ENCODE measurements around the gene DYSF. TPM values are rescaled to one million over a fixed set of nuclear protein-coding genes. Genes with fewer than 3 reads are reported as not detected.
"Not testable (repeated sequence)": the region's sequence is repeated elsewhere in the genome, so short reads cannot be mapped to it uniquely, and the experiment has no call there.

The DYSF gene
- total RNA-seq, 1 donor from 2014 or later, result 21.8 TPM

DNA sequence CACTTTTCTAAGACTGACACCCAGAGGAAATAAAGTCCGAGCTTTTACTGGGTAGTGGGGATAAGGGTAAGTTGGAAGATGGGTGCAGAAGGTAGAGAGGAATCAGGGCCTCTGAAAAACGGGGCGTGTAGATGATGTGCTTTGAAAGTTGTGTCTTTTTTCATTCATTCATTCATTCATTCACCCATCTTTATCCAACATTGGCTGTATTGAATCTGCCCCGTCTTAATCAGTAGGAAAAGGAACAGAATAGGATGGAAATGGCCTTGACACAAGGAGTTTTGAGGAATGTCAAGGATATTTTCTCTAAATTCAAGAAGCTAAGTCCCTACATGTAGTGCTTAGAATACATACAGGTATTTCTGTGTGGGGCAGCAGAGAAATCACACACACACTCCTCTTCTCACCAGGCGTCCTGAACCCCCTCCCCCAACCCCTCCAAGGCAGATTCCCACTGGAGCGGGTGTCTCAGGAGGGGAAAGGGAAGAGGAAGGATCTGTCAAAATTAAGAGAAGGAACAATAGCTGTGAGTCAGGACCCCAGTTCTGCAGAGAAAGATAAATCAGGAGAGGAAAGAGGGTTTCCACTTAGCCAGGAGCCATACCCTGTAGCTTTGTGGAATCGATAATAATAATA is 13.9 kb downstream of the DYSF start:
- ATAC-seq, result no peak
- intact Hi-C loops (cut with DNase I), result no loop called here

DNA sequence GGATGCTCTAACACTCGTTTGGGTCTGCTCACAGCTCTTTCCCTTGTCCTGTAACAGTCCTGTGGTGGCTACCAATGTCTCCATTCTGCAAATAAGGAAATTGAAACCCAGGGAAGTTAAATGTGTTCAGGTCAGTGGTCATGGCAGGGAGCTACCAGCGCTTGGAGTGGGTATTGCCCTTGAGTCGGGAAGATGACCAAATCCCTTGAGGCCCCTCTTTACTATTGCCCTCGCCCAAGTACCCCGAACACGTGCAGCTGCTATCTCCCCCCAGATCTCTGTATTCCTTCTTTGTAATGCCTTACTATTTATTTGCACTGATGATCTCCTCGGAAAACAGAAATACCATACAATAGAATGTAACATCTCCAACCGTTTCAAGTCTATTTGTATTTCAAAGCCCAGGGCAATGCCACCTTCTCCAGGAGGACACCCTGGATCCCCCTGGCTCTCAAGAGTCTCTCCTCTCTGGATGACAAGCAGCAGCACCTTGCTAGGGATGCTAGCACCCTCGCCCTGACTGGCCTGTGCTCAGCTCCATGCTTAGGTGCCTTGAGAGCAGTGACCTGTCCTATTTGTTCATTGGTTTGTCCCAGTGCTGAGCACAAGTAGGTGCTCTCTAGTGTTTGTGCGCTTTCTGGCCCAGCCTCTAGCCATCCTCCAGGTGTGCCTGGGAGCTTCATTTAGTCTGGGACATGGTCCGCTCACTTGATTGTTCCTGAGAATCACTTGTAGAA is 15.1 kb downstream of the DYSF start:
- intact Hi-C loops (cut with DNase I), result no loop called here
- DNase-seq (ENCODE audit: low spot score) (no peak), ATAC-seq (no peak)

More for the DNA sequence above, 13.9 kb downstream of the DYSF start:
- DNase-seq (ENCODE audit: low spot score), result peak; percentile 6

DNA sequence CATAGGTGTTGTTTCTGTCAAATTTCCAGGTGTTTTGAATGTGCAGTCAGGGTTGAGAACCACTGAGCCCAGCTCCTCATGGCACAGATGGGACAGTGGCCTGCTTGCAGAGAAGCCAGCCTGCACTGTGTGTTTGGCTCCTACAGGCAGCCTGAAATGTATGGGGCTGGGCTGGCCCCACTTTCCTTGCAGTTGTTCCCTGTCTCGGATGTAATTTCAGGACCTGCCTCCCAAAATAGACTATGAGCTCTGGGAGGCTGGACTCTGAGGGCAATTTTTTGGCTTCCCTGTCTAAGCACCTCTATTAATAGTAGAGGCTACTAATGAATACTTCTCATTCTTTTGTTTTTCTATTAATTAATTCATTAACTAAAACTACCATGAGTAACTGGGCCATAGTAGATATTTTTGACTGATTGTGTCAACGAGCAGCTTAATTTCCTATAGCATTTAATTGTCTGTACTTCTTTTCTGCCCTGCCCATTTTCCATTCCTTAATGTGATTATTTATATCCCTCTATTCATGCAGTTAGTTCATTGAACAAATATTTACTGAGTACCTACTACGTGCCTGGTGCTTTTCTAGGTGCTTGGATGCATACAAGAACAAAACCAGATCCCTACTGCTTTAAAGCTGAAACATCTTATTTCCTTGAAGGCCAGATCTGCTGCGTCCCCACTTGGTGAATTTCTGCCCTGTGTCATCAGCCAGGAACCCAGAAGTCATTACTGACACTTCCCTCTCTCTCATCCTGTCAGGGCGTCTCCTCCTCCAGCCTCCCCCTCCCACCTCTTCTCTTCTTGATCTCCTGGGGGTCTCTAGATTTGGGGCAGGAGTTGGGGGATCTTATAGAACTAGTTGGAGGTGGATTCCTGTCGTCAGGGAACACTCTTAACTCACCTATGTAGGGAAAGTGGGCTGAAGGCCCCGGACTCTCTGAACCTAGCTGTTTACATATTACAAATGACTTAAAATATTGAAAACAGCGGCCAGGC is 16.3 kb downstream of the DYSF start:
- intact Hi-C loops (cut with DNase I), result no loop called here
- no peak for ATAC-seq
- DNase-seq (ENCODE audit: low spot score), result no peak

DNA sequence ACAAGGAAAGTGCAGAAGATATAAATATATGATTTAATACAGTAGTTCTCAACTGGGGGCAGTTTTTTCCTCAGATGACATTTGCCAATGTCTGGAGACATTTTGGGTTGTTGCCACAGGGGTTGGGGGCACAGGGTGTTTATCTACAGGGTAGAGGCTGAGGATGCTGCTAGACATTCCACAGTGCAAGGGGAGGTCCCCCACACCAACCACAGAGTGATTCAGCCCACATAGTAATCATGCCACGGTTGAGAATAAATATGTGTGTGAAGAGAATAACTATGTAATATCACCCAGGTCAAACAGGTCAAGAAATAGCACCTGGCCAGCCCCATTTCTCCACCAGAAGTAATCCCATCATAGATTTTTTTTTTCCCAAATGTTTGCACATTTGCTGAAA is 17.9 kb downstream of the DYSF start:
- ATAC-seq (no peak), DNase-seq (ENCODE audit: low spot score) (no peak)
- intact Hi-C loops (cut with DNase I), result no loop called here

DNA sequence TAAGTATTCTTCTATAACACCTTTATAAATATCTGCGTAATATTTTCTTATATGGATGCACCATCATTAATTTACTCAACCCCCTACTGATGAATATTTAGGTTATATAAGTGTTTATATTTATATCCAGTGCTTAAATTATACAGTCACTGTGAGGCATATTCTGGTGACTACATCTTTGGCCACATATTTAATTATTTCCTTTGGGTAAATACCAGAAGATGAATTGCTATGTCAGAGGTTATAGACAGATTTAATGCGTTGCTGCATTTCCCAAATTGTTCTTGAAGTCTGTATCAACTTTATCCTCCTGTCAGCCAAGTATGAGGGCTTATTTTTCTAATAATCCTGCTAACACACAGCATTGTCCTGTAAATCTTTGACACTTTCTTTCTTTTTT is 18.7 kb downstream of the DYSF start:
- ATAC-seq (no peak), DNase-seq (ENCODE audit: low spot score) (no peak)
- intact Hi-C loops (cut with DNase I), result no loop called here

DNA sequence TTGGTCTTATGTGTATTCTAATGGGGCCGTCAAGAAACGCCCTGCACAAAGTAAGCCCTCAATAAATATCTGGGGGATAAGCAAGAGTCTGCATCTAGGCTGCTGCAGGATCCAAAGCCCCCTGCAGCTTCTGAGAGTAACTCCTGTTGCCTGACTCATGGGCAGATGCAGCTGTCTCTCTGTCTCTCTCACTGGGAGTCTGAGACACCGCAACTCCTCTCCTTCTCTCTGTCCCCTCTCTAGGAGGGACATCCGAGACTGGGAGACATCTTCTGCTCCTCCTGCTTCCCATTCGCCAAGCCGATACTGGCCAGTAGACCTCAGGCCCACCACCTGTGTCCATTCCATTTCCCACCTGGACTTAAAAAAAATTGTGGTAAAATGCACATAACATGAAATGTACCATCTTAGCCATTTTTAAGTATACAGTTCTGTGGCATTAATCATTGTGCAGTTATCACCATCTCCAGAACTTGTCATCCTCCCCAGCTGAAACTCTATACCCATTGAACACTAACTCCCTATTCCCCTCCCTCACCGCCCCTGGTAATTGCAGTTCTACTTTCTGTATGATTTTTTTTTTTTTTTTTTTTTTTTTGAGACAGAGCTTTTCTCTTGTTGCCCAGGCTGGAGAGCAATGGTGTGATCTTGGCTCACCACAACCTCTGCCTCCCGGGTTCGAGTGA is 20.1 kb downstream of the DYSF start:
- DNase-seq (ENCODE audit: low spot score) (no peak), ATAC-seq (no peak)
- intact Hi-C loops (cut with DNase I), result no loop called here

DNA sequence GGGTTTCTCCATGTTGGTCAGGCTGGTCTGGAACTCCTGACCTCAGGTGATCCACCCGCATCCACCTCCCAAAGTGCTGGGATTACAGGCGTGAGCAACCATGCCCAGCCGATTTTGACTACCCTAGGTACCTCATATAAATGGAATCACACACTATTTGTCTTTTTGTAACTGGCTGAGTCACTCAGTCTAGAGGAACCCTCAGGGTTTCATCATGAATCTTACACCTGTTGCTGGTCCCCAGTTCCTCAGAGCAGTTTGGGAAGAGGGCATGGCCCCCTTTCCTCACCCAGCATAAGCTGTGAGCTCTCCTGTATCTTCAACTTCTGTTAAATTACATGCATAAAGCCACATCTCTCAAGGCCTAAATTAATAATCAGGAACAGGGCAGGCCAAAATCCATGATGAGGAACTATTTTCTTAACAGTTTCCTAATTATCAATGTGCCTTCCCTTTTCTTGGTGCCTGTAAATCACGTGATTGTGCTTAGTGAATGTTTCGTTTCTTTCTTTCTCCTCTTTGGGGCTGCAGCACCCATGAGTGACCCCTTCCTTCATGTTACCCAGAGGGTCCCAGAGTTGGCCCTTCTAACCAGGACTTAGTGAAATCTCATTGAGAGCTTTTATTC is 20.9 kb downstream of the DYSF start:
- DNase-seq (ENCODE audit: low spot score), result no peak
- intact Hi-C loops (cut with DNase I), result no loop called here
- no peak for ATAC-seq

DNA sequence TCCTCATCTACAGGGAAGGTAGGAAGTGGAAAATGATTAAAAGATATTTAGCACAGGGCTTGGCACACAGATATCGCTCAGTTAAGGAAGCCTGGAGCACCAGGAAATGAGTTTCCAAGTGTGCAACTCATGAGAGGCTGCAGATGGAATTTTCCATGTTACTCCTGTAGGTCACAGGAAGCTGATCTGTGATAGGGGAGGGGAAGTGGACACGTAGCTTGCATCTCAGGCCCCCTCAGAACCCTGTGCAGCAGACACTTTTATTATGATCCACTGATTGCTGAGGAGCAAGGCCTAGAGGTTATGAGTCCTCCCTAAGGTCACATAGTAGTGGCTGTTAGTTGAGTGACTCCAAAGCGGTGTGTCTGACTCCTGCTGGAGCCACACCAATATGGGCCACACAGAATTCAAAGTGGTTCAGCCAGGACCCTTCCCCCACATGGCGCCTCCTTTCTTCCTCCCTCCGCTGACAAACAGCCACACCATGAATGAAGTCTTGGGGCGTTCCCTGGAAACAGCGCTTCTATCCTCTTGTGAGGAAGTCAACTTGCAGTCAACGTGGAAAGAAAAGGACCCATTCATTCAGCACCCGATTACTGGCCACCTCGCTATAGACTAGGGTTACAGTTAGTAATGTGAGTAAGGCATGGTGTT is 21.5 kb downstream of the DYSF start:
- no peak for DNase-seq (ENCODE audit: low spot score)
- no peak for ATAC-seq
- intact Hi-C loops (cut with DNase I), result no loop called here

DNA sequence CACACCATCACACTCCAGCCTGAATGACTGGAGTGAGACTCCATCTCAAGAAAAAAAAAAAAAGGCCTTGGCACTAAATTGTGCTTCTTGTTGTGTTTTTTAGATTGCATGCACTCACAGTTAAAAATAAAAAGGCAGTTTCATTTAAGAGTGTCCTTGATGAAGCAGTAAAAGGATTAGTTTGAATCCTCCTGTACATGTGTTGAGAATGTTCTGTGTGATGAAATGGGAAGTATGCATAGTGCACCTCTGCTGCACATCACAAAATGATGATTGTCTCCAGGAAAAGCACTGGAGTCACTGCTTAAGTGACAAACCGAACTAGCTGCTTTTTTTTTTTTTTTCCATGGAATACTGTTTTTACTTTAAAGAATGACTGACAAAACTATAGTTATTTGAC is 23.1 kb downstream of the DYSF start:
- intact Hi-C loops (cut with DNase I), result no loop called here
- ATAC-seq (no peak), DNase-seq (ENCODE audit: low spot score) (no peak)

DNA sequence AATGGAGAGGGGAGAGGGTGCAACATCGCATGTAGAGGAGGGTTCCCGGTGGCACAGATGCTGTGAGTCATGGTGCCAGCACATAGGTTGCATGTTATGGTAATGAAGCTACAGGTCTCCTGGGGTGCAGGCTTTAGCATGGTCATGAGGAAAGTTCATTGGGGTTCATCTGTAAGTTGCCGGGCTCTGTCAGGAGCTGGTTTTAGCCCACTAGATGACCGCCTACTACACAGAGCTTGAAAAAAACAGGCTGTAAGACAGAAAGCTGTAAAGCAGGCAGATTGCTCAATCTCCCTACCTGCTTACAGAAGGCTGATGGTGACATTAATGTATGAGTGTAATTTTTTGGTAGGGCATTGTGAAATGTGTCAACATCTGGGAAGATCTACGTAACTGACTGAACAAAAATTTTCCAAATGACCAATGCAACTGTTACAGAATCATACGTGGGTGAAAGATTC is 23.9 kb downstream of the DYSF start:
- intact Hi-C loops (cut with DNase I), result no loop called here
- ATAC-seq, result no peak
- no peak for DNase-seq (ENCODE audit: low spot score)

DNA sequence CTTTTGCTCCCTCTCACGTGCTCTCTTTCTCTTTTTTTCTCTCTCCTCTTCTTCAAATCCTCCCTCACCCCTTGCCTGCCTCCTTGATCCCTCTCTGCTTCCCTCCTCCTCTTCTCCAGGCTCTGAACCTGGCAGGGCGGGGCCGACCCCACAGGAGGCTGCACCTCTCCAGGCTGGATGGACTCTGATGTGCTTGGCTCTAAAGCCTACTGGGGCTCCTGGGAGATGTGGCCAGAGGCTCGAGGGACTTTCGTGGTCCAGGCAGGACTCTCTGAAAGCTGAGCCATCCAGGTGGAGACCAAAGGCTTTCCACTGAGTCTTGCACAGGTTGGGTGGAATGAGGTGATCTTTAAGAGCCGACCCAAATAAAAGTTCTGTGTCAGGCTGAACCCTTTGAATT is 25.4 kb downstream of the DYSF start:
- intact Hi-C loops (cut with DNase I), result no loop called here
- DNase-seq (ENCODE audit: low spot score) (no peak), ATAC-seq (no peak)

DNA sequence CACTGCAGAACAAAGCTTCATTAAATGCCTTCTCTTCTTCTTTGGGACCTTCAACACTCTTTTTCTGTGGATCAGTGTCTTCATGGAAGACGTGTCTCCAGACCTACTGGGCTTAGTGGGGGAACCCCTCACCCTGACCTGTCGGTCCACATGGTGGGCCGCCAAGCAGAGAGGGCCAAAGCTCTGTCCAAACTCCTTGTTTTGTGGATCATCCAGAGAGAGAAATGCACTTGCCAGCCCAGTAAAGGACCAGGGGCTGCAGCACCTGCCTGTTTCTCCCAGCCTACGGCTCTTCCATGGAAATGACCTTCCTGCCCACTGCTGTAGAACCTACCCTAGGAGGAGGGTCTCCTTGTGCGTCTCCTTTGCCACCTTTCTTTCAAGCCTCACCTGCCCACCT is 25.9 kb downstream of the DYSF start:
- intact Hi-C loops (cut with DNase I), result no loop called here
- ATAC-seq, result no peak
- DNase-seq (ENCODE audit: low spot score), result no peak

DNA sequence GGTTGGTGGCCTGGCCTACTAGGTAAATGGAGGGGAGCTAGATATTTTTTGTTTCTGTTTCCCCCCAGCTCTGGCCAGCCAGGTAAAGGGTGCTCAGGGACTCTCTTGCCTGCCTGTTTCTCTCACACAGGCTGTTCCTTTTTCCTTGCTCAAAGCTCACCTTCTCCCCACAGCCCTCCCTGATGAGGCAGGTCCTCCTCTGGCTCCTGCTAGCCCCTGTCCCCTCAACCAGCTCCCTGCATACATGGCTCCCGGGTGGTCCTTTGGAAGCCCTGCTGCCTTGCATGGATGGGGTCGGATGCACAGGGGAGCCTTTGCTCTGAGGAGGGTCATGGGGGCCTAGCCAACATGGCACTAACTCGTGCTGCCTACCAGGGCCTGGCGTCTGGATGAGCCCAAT is 27.8 kb downstream of the DYSF start:
- DNase-seq (ENCODE audit: low spot score) (no peak), ATAC-seq (no peak)
- intact Hi-C loops (cut with DNase I), result no loop called here

DNA sequence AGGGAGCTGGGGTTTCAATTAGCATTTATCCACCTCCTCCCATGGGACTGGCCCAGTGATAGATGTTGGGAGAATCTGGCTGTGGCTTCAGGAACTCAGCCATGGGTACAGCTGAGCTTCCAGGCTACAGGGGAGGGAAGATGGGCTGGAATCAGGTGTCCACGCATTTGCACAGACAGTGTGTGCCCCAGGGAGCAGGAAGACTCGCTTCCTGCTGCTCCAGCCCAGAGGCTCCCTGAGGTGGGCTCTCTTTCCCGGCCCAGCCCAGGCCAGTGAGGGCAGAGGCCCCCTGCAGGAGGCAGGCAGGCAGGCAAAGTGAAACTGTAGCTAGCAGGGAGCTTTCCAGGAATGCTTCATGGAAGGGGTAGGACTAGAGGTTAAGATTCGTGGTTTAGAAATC is 28.7 kb downstream of the DYSF start:
- intact Hi-C loops (cut with DNase I), result no loop called here
- ATAC-seq (no peak), DNase-seq (ENCODE audit: low spot score) (no peak)

DNA sequence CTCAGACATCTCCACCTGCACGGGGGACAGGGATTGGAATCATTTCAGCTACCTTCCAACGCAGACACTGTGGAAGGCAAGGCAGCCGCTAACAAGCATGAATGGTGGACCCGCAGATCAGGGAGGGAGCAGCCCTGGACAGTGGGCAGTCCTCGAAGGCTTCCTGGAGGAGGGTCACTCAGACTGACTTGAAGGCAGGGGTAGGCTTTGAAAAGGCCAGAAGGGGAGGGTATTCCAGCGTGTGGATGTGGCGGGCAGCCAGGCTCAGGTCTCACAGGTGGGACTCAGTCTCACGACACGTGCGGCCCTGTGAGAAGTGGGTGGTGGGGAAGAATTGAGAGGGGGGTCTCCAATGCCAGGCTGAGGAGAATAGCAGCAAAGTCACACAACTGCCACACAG is 29.9 kb downstream of the DYSF start:
- ATAC-seq (no peak), DNase-seq (ENCODE audit: low spot score) (no peak)
- intact Hi-C loops (cut with DNase I), result no loop called here

DNA sequence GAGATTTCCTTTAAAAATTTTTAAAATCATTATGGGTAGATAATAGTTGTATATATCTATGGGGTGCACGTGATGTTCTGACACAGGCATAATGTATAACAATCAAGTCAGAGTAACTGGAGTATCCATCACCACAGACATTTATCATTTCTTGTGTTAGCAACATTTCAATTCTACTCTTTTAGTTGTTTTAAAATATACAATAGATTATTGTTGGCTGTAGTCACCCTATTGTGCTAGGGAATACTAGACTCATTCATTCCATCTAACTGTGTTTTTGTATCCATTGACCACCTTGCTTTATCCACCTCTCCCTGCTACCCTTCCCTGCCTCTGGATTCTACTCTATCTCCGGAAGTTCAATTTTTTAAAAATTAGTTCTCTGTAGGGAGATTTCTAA is 31.0 kb downstream of the DYSF start:
- no peak for ATAC-seq
- DNase-seq (ENCODE audit: low spot score), result no peak
- intact Hi-C loops (cut with DNase I), result no loop called here

DNA sequence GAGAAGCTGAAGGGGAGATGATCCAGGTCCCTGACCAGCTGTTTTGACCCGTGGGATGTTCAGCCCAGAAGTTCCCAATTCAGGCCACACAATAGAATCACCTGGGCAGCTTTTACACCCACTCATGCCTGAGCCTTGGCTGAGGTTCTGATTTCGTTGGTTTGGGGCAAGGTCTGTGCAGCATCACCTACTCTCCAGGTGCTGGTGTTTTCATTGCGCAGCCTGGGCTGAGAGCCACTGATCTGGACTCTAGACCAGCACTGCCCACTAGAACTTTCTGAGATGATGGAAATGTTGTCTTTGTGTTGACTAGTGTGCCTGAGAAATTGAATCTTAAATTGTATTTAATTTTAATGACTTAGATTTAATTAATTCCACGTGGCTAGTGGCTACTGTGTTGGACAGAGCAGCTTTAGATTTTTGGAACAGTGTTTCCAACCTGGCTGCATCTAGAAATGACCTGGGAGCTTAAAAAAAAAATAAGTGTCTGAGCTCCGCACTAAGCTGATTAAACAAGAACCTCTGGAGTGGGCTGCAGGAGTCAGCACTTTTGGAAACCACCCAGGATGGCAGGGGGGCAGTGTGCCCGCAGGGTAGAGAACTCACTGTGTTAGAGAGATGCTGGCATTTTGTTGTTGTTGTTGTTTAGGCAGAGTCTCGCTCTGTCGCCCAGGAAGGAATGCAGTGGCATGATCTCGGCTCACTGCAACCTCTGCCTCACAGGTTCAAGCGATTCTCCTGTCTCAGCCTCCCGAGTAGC is 33.7 kb downstream of the DYSF start:
- ATAC-seq (no peak), DNase-seq (ENCODE audit: low spot score) (no peak)
- intact Hi-C loops (cut with DNase I), result no loop called here

DNA sequence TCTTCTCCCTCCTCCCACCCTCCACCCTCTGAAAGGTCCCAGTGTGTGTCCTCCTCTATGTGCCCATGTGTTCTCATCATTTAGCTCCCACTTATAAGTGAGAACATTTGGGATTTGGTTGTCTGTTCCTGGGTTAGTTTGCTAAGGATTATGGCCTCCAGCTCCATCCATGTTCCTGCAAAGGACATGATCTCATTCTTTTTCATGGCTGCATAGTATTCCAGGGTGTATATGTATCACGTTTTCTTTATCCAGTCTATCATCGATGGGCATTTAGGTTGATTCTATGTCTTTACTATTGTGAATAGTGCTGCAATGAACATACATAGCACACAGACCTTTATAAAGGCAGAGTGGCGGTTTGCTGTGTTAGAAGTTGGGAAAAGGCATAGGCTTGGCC is 38.2 kb downstream of the DYSF start:
- ATAC-seq; DNase-seq (ENCODE audit: low spot score); intact Hi-C loops (cut with DNase I): not testable (repeated sequence)

Measured in sciatic nerve (tissue), 2 donors.